HG02852 (cell line): ENCODE measurements around the gene MACROD2.
A peak's percentile ranks its signal among the peaks of the same experiment; 100 is the strongest.

Experiments used
- ATAC-seq: cut with Tn5 transposase; IDR thresholded peaks from one replicate; pipeline ENCODE4 v1.9.1; 2021; ENCODE audit warnings: mild to moderate bottlenecking, moderate library complexity; ENCODE audit not compliant: unreplicated experiment

The MACROD2 gene

GRCh38 chr20:14510341-14510740 lies 515.0 kb downstream of the MACROD2 start:
- ATAC-seq: no peak

GRCh38 chr20:14512839-14513238 lies 517.5 kb downstream of the MACROD2 start:
- ATAC-seq: no peak

- ATAC-seq: no peak
Measured at GRCh38 chr20:14518648-14519047, 523.3 kb downstream of the MACROD2 start.

- no peak for ATAC-seq
Measured at GRCh38 chr20:14521016-14521415, 525.7 kb downstream of the MACROD2 start.

- ATAC-seq: no peak
Measured at GRCh38 chr20:14521436-14521835, 526.1 kb downstream of the MACROD2 start.

GRCh38 chr20:14522595-14522994 lies 527.3 kb downstream of the MACROD2 start:
- ATAC-seq: no peak

- ATAC-seq: no peak
Measured at GRCh38 chr20:14523090-14523489, 527.8 kb downstream of the MACROD2 start.

GRCh38 chr20:14525426-14525825 lies 530.1 kb downstream of the MACROD2 start:
- ATAC-seq: no peak

GRCh38 chr20:14526891-14527290 lies 531.6 kb downstream of the MACROD2 start:
- no peak for ATAC-seq

GRCh38 chr20:14531786-14532185 lies 536.5 kb downstream of the MACROD2 start:
- ATAC-seq: no peak

GRCh38 chr20:14536738-14537137 lies 541.4 kb downstream of the MACROD2 start:
- ATAC-seq: no peak

GRCh38 chr20:14538433-14538832 lies 543.1 kb downstream of the MACROD2 start:
- ATAC-seq: peak; percentile 99

GRCh38 chr20:14543040-14543439 lies 547.7 kb downstream of the MACROD2 start:
- no peak for ATAC-seq

- ATAC-seq: no peak
Measured at GRCh38 chr20:14544688-14545087, 549.4 kb downstream of the MACROD2 start.

GRCh38 chr20:14550655-14551054 lies 555.3 kb downstream of the MACROD2 start:
- no peak for ATAC-seq

- no peak for ATAC-seq
Measured at GRCh38 chr20:14553774-14554534, 558.6 kb downstream of the MACROD2 start.

GRCh38 chr20:14555676-14556075 lies 560.4 kb downstream of the MACROD2 start:
- ATAC-seq: no peak

GRCh38 chr20:14556206-14556605 lies 560.9 kb downstream of the MACROD2 start:
- no peak for ATAC-seq

- ATAC-seq: no peak
Measured at GRCh38 chr20:14559612-14560011, 564.3 kb downstream of the MACROD2 start.

- ATAC-seq: no peak
Measured at GRCh38 chr20:14561741-14562221, 566.5 kb downstream of the MACROD2 start.

- ATAC-seq: no peak
Measured at GRCh38 chr20:14562981-14563380, 567.7 kb downstream of the MACROD2 start.

- ATAC-seq: no peak
Measured at GRCh38 chr20:14566505-14566904, 571.2 kb downstream of the MACROD2 start.

- ATAC-seq: no peak
Measured at GRCh38 chr20:14568225-14568624, 572.9 kb downstream of the MACROD2 start.
